NCI-H128 (cell line): ENCODE results near the gene CD244.

Experiments
- DNase-seq: peaks from one replicate; lab custom pipeline; 2025; ENCODE audit not compliant: unreplicated experiment; lab: John Stamatoyannopoulos, UW

Gene CD244

GRCh38 chr1:160850993-160851392 is 11.7 kb downstream of the CD244 start:
- DNase-seq, result no peak

GRCh38 chr1:160850541-160850940 is 12.1 kb downstream of the CD244 start:
- DNase-seq, result no peak

GRCh38 chr1:160846281-160846680 is 16.4 kb downstream of the CD244 start:
- no peak for DNase-seq

GRCh38 chr1:160844447-160845232 is 18.0 kb downstream of the CD244 start:
- DNase-seq, result no peak

DNA sequence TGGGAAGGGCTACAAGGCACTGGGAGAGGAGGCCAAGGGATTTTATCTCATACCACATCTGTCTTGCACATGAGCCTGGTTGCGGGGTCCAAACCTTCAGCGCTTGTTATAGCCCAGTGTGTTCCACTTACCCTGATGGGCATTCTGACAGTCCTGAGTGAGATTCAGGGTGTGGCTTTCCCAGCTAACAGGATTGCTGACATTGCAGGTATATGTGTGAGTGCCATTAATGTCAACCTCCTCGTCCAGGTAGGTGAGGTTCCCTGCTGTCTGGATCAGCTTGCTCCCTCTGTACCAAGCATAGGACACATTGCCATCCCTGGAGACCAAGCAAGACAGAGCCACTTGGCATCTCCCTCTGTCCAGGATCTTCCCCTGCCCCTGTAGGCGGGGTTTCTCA is 21.6 kb downstream of the CD244 start:
- no peak for DNase-seq

- no peak for DNase-seq
Observed at GRCh38 chr1:160839746-160840145, 22.9 kb downstream of the CD244 start.

GRCh38 chr1:160838888-160839287 is 23.8 kb downstream of the CD244 start:
- DNase-seq, result no peak

- no peak for DNase-seq
Observed at GRCh38 chr1:160837558-160838205, 25.0 kb downstream of the CD244 start.

GRCh38 chr1:160836981-160837557 is 25.6 kb downstream of the CD244 start:
- no peak for DNase-seq

GRCh38 chr1:160836561-160836960 is 26.1 kb downstream of the CD244 start:
- DNase-seq, result no peak

DNA sequence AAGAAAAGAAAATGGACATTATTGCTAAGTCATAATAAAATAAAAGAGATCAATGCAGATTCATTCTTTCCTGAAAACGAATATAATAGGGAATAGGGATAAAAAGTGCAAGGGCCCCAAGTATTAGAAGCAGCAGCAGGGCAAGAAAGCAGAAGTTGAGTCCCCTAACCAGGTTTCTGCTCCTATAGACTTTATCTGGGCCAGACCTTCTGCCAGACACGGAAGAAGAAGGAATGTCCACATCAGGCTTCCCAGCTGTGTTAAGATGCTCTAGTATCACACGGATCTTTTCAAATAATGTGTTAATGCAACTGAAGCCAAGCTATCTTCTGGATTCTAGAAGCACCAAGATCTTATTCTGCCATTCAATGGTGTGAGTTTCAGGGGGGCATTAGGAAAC is 26.9 kb downstream of the CD244 start:
- no peak for DNase-seq

DNA sequence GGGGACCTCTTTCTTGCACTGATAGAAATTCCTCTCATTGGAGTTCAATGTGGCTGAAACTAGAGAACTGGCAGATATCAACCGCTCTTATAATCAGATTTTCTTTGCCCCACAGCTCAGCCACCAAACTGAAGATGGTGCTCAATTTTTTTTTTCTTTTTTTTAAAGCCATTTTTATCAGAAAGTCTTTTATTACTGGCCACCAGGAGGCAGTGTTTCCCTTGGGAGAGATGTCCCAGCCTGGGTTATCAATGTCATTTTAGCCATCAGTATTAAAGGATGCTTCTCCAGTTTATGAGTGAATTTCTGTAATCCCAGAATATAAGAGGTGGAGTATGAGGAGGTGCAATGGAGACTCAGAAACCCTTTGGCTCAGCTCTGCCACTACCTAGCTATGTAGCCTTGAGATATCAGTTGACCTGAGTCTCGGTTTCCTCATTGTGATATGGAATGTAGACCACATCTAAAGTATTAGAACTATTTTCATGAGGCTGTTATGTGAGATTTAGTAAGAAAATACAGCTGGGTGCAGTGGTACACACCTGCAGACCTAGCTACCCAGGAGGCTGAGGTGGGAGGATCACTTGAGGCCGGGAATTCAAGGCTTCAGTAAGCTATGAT is 27.6 kb downstream of the CD244 start:
- DNase-seq, result no peak

- no peak for DNase-seq
Observed at GRCh38 chr1:160830321-160831153, 32.1 kb downstream of the CD244 start.

GRCh38 chr1:160829766-160830165 is 32.9 kb downstream of the CD244 start:
- DNase-seq, result no peak

DNA sequence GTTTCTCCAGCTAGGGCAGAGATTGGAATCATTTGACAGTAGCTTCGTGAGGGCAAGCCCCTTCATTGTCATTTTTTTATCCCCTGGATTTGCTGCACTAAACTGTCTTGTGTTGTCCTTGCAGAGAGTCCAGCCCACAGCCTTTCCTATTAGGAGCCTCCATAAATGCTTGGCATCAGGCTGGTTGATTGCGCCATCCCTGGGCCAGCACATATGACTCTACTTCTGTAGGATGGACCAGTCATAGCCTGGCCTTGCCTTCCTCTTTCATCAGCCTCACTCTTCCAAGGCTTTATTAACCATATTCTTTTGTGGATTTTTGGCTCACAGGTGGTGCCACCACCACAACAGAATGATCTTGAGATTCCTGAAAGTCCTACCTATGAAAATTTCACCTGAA is 35.3 kb downstream of the CD244 start:
- DNase-seq, result no peak

DNA sequence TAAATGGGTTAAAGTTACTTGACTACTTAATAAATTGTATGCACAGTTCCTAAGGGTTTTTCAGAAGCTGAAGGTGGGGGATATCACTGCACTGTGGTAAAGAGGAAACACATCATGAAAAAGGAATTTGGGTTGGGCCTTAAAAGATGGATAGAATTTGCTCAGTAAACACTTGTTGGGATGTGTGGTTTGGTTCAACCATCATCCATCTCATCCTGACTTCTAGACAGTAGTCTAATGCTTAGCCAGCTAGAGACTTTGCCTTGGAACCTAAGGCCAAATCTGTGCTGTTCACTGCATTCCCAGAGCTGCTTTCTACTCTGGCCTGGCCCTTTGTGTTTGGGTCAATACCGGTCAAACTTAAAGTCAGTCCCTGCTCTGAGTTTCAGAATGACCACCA is 36.1 kb downstream of the CD244 start:
- DNase-seq, result no peak

GRCh38 chr1:160823296-160823695 is 39.4 kb downstream of the CD244 start:
- no peak for DNase-seq

GRCh38 chr1:160821627-160822026 is 41.1 kb downstream of the CD244 start:
- no peak for DNase-seq

- DNase-seq, result no peak
Observed at GRCh38 chr1:160819186-160819585, 43.5 kb downstream of the CD244 start.

DNA sequence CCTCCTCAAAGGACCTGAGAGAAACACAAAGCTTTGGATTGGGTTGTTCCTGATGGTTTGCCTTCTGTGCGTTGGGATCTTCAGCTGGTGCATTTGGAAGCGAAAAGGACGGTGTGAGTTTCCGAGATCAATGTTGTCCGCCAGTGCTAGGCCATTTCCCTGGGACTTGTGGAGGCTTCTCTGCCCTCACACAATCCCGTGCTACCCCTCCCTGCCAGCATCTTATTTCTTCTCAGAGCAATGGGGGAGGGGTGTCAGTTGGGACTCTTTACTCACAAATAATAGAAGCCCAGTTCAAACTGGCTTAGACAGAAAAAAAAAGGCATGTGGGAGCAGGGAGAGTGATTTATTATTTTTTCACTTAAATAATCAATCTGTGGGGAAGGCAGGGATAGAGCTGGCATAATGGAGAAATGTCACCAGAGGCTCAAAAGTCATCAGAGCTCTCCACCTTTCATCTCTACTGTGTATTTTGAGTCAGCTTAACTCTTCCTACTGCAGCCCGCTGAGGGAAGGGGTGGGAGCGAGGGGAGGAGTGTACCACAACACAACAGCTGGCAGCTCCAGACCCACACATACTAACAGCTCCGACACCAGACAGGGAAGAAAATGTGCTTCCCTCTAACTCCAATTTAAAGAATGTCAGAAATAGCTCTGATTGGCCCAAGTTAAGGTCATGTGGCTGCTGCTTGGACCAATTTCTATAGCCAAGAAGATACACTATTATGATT is 44.3 kb downstream of the CD244 start:
- no peak for DNase-seq
